ENCODE measurements around the gene RBM10.

RBM10 gene

GRCh38 chrX:47230136-47230868 lies 85.3 kb downstream of the RBM10 start:
- in situ Hi-C loops (cut with HindIII; ENCODE audit: low sequenced_read_pairs), result no loop called here

- in situ Hi-C loops (cut with HindIII; ENCODE audit: low sequenced_read_pairs), result no loop called here
Observed at GRCh38 chrX:47231167-47231566, 86.1 kb downstream of the RBM10 start.

DNA sequence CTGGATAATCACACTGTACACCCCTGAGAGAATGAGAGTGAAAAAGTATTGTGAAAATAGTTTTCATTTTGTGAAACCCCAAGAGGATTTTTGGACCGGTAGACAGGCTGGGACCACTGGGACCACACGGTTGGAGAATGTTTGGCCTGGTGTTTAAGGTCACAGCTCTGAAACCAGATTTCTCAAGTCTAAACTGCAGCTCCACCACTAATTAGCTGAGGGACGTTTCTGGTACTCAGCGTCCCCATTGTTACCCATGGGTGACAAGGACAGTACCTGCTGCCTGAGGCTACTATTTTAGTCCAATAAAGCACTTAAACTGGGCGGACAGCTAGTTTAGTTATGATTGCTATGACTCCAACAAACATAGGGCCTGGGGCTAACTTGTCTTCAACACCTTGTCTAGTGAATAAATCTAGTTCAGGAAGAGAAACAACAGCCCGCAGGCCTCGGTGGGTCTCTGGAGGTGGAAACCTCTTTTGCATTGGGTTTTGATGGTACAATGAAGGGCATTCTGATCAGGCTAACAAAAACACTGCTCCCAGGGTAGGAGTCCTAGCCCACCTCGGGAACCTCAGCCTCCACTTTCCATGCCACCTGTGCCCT lies 87.3 kb downstream of the RBM10 start:
- in situ Hi-C loops (cut with HindIII; ENCODE audit: low sequenced_read_pairs), result no loop called here

DNA sequence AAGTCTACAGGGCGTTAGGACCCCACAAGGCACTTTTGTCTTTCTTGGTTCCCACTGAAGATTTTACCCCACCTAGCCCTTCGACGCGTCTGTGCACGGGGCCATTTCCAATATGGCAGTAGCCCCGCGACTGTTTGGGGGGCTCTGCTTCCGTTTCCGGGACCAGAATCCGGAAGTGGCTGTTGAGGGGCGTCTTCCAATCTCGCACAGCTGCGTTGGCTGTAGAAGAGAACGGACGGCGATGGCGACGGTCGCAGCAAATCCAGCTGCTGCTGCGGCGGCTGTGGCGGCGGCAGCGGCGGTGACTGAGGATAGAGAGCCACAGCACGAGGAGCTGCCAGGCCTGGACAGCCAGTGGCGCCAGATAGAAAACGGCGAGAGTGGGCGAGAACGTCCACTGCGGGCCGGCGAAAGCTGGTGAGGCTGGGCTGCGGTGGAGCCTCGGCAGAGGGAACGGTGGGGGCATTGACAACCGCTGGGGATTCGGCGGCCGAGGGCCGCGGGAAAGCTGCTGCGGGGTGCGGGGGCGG lies 87.8 kb downstream of the RBM10 start, which contains the start of gene USP11:
TSS of gene USP11 (plus strand) at position 207 of the 530 bp plus-strand sequence. CDS start at position 242, 35 bp downstream.
- in situ Hi-C loops (cut with HindIII; ENCODE audit: low sequenced_read_pairs), result no loop called here

DNA sequence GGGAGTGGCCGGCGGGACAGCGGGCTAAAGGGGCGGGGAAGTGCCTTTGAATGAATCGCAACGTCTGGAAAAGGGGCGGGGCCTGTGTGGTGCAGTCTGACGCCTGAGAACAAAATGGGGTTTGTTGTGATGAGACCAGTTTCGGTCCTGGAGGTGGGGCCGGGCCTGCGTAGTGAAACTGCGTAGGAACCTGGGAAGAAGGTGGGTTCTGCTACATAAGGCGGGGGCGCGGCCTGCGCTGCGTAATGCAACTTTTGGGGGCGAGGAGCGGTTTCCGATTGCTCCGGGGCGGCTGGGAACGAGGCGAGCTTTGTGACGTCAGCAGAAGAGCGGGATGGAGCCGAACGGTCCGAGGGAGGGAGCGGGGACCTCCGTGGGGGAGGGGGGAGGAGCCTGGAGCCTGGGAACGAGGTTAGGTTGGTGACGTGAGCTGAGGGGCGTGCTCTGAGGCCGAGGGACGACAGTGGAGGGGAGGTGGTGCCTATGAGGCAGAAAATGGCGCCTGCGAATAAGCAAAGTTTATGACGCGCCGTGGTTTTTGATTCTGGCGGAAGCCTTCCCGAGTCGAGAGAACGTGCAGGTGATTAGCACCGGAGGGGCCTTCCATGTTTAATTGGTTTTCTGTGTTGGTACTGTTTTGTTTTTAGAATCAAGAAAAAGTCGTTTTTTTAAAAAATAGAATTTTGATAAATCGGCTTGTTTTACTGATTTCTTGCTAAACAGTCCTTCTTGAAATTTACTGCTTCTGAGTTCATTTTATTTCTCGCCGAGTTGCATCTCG lies 88.5 kb downstream of the RBM10 start:
- in situ Hi-C loops (cut with HindIII; ENCODE audit: low sequenced_read_pairs), result no loop called here

GRCh38 chrX:47234583-47234982 lies 89.6 kb downstream of the RBM10 start:
- in situ Hi-C loops (cut with HindIII; ENCODE audit: low sequenced_read_pairs), result no loop called here

- in situ Hi-C loops (cut with HindIII; ENCODE audit: low sequenced_read_pairs), result no loop called here
Observed at GRCh38 chrX:47235691-47236103, 90.7 kb downstream of the RBM10 start.
